ENCODE measurements around the gene NOX4. TPM values are rescaled to one million over a fixed set of nuclear protein-coding genes. Genes with fewer than 3 reads are reported as not detected.
"Not testable (repeated sequence)": the region's sequence is repeated elsewhere in the genome, so short reads cannot be mapped to it uniquely, and the experiment has no call there.

Gene NOX4
- total RNA-seq, 1 donor from 2014 or later: 37.7 TPM

GRCh38 chr11:89310607-89311006 is 180.6 kb downstream of the NOX4 start:
- not testable (repeated sequence) for DNase-seq (ENCODE audit: extremely low read depth, low read depth, low spot score)

GRCh38 chr11:89309321-89309985 is 181.7 kb downstream of the NOX4 start:
- DNase-seq (ENCODE audit: extremely low read depth, low read depth, low spot score): not testable (repeated sequence)

GRCh38 chr11:89308272-89308671 is 182.9 kb downstream of the NOX4 start:
- not testable (repeated sequence) for DNase-seq (ENCODE audit: extremely low read depth, low read depth, low spot score)

- DNase-seq (ENCODE audit: extremely low read depth, low read depth, low spot score): not testable (repeated sequence)
Measured at GRCh38 chr11:89303029-89303428, 188.1 kb downstream of the NOX4 start.

- DNase-seq (ENCODE audit: extremely low read depth, low read depth, low spot score): not testable (repeated sequence)
Measured at GRCh38 chr11:89295023-89295422, 196.2 kb downstream of the NOX4 start.

- no peak for DNase-seq (ENCODE audit: extremely low read depth, low read depth, low spot score)
Measured at GRCh38 chr11:89293965-89294679, 197.1 kb downstream of the NOX4 start.

GRCh38 chr11:89288004-89288403 is 203.2 kb downstream of the NOX4 start:
- not testable (repeated sequence) for DNase-seq (ENCODE audit: extremely low read depth, low read depth, low spot score)

- DNase-seq (ENCODE audit: extremely low read depth, low read depth, low spot score): not testable (repeated sequence)
Measured at GRCh38 chr11:89286601-89287000, 204.6 kb downstream of the NOX4 start.

GRCh38 chr11:89281032-89281677 is 210.0 kb downstream of the NOX4 start:
- DNase-seq (ENCODE audit: extremely low read depth, low read depth, low spot score): not testable (repeated sequence)

- DNase-seq (ENCODE audit: extremely low read depth, low read depth, low spot score): no peak
Measured at GRCh38 chr11:89279176-89279575, 212.0 kb downstream of the NOX4 start.

- no peak for DNase-seq (ENCODE audit: extremely low read depth, low read depth, low spot score)
Measured at GRCh38 chr11:89275966-89276365, 215.2 kb downstream of the NOX4 start.

Other genes starting within 250 kb of the NOX4 start
- gene TRIM77, start 218.9 kb upstream of the NOX4 start, total RNA-seq: not detected in 2 replicates